Cerebellar cortex (tissue), 1 donor: Measurements from ENCODE around the gene LIPA.
A peak's percentile ranks its signal among the peaks of the same experiment; 100 is the strongest.

Experiments
- DNase-seq: peaks from one replicate; pipeline ENCODE4 v3.0.0-alpha.2; 2015; ENCODE audit warnings: low spot score

LIPA gene

GRCh38 chr10:89240519-89240918 lies 11.1 kb downstream of the LIPA start:
- no peak for DNase-seq

GRCh38 chr10:89238956-89239644 lies 12.5 kb downstream of the LIPA start:
- no peak for DNase-seq

- DNase-seq = no peak
Measured at GRCh38 chr10:89237849-89238248, 13.7 kb downstream of the LIPA start.

GRCh38 chr10:89236226-89236797 lies 15.3 kb downstream of the LIPA start:
- DNase-seq = no peak

GRCh38 chr10:89235073-89235798 lies 16.3 kb downstream of the LIPA start:
- DNase-seq = no peak

GRCh38 chr10:89233033-89233432 lies 18.5 kb downstream of the LIPA start:
- no peak for DNase-seq

GRCh38 chr10:89228962-89229361 lies 22.6 kb downstream of the LIPA start:
- no peak for DNase-seq

GRCh38 chr10:89228146-89228545 lies 23.4 kb downstream of the LIPA start:
- peak; percentile 78 for DNase-seq

- no peak for DNase-seq
Measured at GRCh38 chr10:89226891-89227290, 24.7 kb downstream of the LIPA start.

- no peak for DNase-seq
Measured at GRCh38 chr10:89224739-89225443, 26.7 kb downstream of the LIPA start.

GRCh38 chr10:89221919-89222318 lies 29.7 kb downstream of the LIPA start:
- DNase-seq = no peak

- DNase-seq = peak; percentile 44
Measured at GRCh38 chr10:89219513-89220218, 31.9 kb downstream of the LIPA start.

- DNase-seq = peak; percentile 84
Measured at GRCh38 chr10:89217057-89217990, 34.3 kb downstream of the LIPA start.

GRCh38 chr10:89216056-89216455 lies 35.5 kb downstream of the LIPA start:
- no peak for DNase-seq

- no peak for DNase-seq
Measured at GRCh38 chr10:89215511-89215910, 36.1 kb downstream of the LIPA start.

GRCh38 chr10:89214566-89215165 lies 36.9 kb downstream of the LIPA start:
- no peak for DNase-seq

- peak; percentile 53 for DNase-seq
Measured at GRCh38 chr10:89213191-89213808, 38.3 kb downstream of the LIPA start.

- DNase-seq = no peak
Measured at GRCh38 chr10:89210794-89211425, 40.7 kb downstream of the LIPA start.

GRCh38 chr10:89209718-89210117 lies 41.9 kb downstream of the LIPA start:
- no peak for DNase-seq
